PC-3 (cell line): Measurements from ENCODE around the gene CHI3L1. TPM values are rescaled to one million over a fixed set of nuclear protein-coding genes. Genes with fewer than 3 reads are reported as not detected.

ENCODE experiments used
- ATAC-seq: fragments of 200-7000 bp; cut with Tn5 transposase; 2 replicates; pipeline ENCODE4 v1.9.1; 2020; ENCODE audit warnings: mild to moderate bottlenecking, moderate library complexity
- BruUV-seq: library from RNA; stranded (reverse); fragments of 400-500 nt; replicated peaks from 2 replicates; lab custom pipeline; 2021; lab: Mats Ljungman, UMichigan
- CTCF ChIA-PET: fragments of 300-600 bp; sonication (Branson Sonifier 250); formaldehyde crosslinking; loops from one replicate; lab custom pipeline; 2022; ENCODE audit warnings: antibody characterized with exemption; lab: Charles Lee
- POLR2A ChIA-PET: fragments of 300-600 bp; sonication (Branson Sonifier 250); formaldehyde crosslinking; loops from one replicate; lab custom pipeline; 2022; ENCODE audit warnings: antibody characterized with exemption; ENCODE audit not compliant: unreplicated experiment; lab: Charles Lee
- DNase-seq: peaks from one replicate; pipeline ENCODE4 v3.0.0-alpha.2; 2015
- H2AFZ ChIP-seq: fragments of 300-600 bp; sonication (generic); 2 replicates; pipeline ENCODE4 v1.6.0; 2016; ENCODE audit warnings: antibody characterized with exemption, low read length
- H3F3A ChIP-seq: fragments of 300-600 bp; sonication (generic); one replicate; pipeline ENCODE4 v1.6.0; 2017; ENCODE audit warnings: antibody characterized with exemption, low read length, control low read depth, mild to moderate bottlenecking; ENCODE audit not compliant: unreplicated experiment
- H3K27ac ChIP-seq: fragments of 300-600 bp; sonication (generic); 2 replicates; pipeline ENCODE4 v1.5.1; 2016; ENCODE audit warnings: mild to moderate bottlenecking, low read length
- H3K27me3 ChIP-seq: fragments of 300-600 bp; sonication (generic); 2 replicates; pipeline ENCODE4 v1.6.1; 2016; ENCODE audit warnings: low read length, mixed read lengths
- H3K36me3 ChIP-seq: fragments of 300-600 bp; sonication (generic); 2 replicates; pipeline ENCODE4 v1.6.1; 2016; ENCODE audit warnings: low read depth, mixed run types, low read length, mixed read lengths
- H3K4me1 ChIP-seq: fragments of 300-600 bp; sonication (generic); 2 replicates; pipeline ENCODE4 v1.5.1; 2016; ENCODE audit warnings: low read length; ENCODE audit not compliant: insufficient read depth
- H3K4me2 ChIP-seq: fragments of 300-600 bp; sonication (generic); 2 replicates; pipeline ENCODE4 v1.6.0; 2016; ENCODE audit warnings: low read length
- H3K4me3 ChIP-seq: fragments of 300-600 bp; sonication (generic); 2 replicates; pipeline ENCODE4 v1.5.1; 2016; ENCODE audit warnings: mild to moderate bottlenecking, low read length, mixed read lengths
- H3K79me2 ChIP-seq: fragments of 300-600 bp; sonication (generic); 2 replicates; pipeline ENCODE4 v1.6.1; 2017; ENCODE audit warnings: low read length, mixed read lengths
- H3K9ac ChIP-seq: fragments of 300-600 bp; sonication (generic); 2 replicates; pipeline ENCODE4 v1.6.0; 2016; ENCODE audit warnings: mild to moderate bottlenecking, low read length
- H3K9me2 ChIP-seq: fragments of 300-600 bp; sonication (generic); replicated peaks from 2 replicates; pipeline ENCODE4 v1.6.1; 2016; ENCODE audit warnings: mixed run types, low read length, mixed read lengths
- H3K9me3 ChIP-seq: fragments of 300-600 bp; sonication (generic); 2 replicates; pipeline ENCODE4 v1.6.1; 2016; ENCODE audit warnings: low read length, mixed read lengths
- H4K20me1 ChIP-seq: fragments of 300-600 bp; sonication (generic); 2 replicates; pipeline ENCODE4 v1.6.1; 2016; ENCODE audit warnings: low read length, mixed read lengths
- CTCF ChIP-seq: fragments of 300-600 bp; sonication (generic); conservative IDR thresholded peaks from 2 replicates; pipeline ENCODE4 v1.5.1; 2017; ENCODE audit warnings: antibody characterized with exemption, low read depth, mild to moderate bottlenecking, low read length
- EZH2 ChIP-seq: fragments of 300-600 bp; sonication (generic); IDR thresholded peaks from one replicate; pipeline ENCODE4 v1.6.1; 2017; ENCODE audit warnings: antibody characterized with exemption, mild to moderate bottlenecking, low read length; ENCODE audit not compliant: unreplicated experiment
- EZH2phosphoT487 ChIP-seq: fragments of 300-600 bp; sonication (generic); IDR thresholded peaks from 2 replicates; pipeline ENCODE4 v1.6.1; 2018; ENCODE audit warnings: mild to moderate bottlenecking, antibody characterized with exemption, low read length, borderline replicate concordance
- intact Hi-C: fragments of 100-400 bp; cut with micrococcal nuclease; formaldehyde crosslinking; loops from 2 replicates; pipeline ENCODE4 v1.9.0; 2023
- total RNA-seq: library from RNA; depleted of rRNA; stranded (reverse); fragments of >200 nt; gene quantifications from 2 replicates; pipeline ENCODE4 v1.2.3, GENCODE V29; 2014

The CHI3L1 gene
- total RNA-seq, 1 experiment from 2014 or later: not detected

DNA sequence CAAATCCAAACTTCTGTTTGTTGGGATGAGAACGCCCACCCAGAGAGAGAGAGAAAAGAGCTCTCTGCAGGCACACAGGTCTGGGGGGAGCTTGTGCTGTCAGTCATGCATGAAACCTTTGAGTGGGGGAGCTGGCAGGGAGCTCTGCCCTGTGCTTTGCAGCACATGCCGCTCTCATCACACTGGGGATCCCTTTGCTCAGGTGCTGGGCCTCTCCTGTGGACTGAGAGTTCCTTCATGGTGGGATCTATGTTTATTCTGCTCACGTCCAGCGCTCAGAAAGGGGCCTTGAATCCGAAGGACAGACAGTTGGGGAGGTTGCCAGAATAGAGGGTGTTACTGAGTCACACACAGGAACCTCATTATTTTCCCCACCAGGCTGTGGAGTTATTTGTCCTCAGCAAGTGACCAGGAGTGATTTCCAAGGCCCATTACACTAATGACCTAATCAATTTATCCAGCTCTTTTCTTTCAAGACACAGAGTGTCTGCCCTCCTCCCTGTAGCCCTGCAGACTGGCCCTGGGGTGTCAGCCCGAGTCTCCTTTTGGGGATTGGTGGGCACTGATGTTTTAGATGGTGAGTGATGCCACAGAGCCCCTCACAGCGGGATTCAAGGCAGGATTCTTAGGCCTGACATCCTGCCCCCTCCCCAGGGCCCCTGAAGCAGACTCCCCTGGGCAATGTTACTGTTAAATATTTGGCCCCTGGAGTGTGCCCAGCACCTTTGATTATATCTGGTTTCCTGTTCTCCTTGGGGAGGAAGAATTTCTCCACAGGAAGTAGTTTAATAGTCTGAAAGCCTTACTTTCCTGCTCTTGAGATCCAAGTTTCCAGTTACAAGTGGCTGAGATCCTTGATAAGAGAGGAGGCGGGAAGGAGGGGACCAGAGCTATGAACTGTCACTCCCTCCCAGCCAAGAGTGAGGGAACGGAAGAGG is 33.2 kb downstream of the CHI3L1 start:
- peaks cover 4% of the 10 kb centered on the region for H3F3A ChIP-seq
- H3K4me1 ChIP-seq: peaks cover 42% of the 10 kb centered on the region
- H2AFZ ChIP-seq: peak overlapping the region; percentile 48
- peak overlapping the region; percentile 64 for H3K27ac ChIP-seq
- CTCF ChIA-PET: interaction anchor here (0.5 kb wide), 1 partner anchor 114 kb away, joined by 4 read pairs; no protein-coding TSS in a partner anchor
- peaks cover 5% of the 10 kb centered on the region; the same call in 1 of the 2 replicates for H3K9me3 ChIP-seq
- intact Hi-C loops: no loop called here
- H3K79me2 ChIP-seq: no peaks in the 10 kb centered on the region
- no peak overlapping the region for H3K9ac ChIP-seq
- BruUV-seq: no TSS peak
- H3K4me3 ChIP-seq: no peak overlapping the region
- DNase-seq: no peak
- no peaks in the 10 kb centered on the region for H3K9me2 ChIP-seq
- H3K27me3 ChIP-seq: no peaks in the 10 kb centered on the region
- no peaks in the 10 kb centered on the region for H3K36me3 ChIP-seq
- H4K20me1 ChIP-seq: no peaks in the 10 kb centered on the region
- no peak for TF ChIP-seq EZH2
- TF ChIP-seq EZH2phosphoT487: no peak
- TF ChIP-seq CTCF: no peak
- peak overlapping the region; percentile 52 for H3K4me2 ChIP-seq
- ATAC-seq: peak; percentile 21; the same call in 1 of the 2 replicates
- POLR2A ChIA-PET: interaction anchor here (0.6 kb wide), 1 partner anchor 116 kb away, joined by 4 read pairs; no protein-coding TSS in a partner anchor

GRCh38 chr1:203152158-203153034 is 34.1 kb downstream of the CHI3L1 start:
- ATAC-seq (peak; percentile 76), DNase-seq (peak; percentile 82)
- Histone ChIP-seq H4K20me1 (no peaks in the 10 kb centered on the region), H3K27ac (peak overlapping the region; percentile 64), H3K36me3 (no peaks in the 10 kb centered on the region), H3F3A (peaks cover 4% of the 10 kb centered on the region), H3K4me1 (peaks cover 42% of the 10 kb centered on the region), H3K79me2 (no peaks in the 10 kb centered on the region), H3K4me2 (peak overlapping the region; percentile 52), H3K9ac (no peak overlapping the region), H2AFZ (no peak overlapping the region), H3K4me3 (no peak overlapping the region), H3K9me3 (no peaks in the 10 kb centered on the region), H3K27me3 (no peaks in the 10 kb centered on the region), H3K9me2 (no peaks in the 10 kb centered on the region)
- ChIA-PET CTCF (interaction anchor here (0.5 kb wide), 1 partner anchor 113 kb away, joined by 4 read pairs; no protein-coding TSS in a partner anchor), POLR2A (interaction anchor here (0.6 kb wide), 1 partner anchor 117 kb away, joined by 4 read pairs; no protein-coding TSS in a partner anchor)
- BruUV-seq: no TSS peak
- TF ChIP-seq CTCF (no peak), EZH2 (no peak), EZH2phosphoT487 (no peak)
- intact Hi-C loops: no loop called here
